GM19351 (cell line): ENCODE measurements around the gene ZEB2.

Source experiments
- ATAC-seq: cut with Tn5 transposase; IDR thresholded peaks from one replicate; pipeline ENCODE4 v1.9.1; 2021; ENCODE audit warnings: mild to moderate bottlenecking, moderate library complexity; ENCODE audit not compliant: unreplicated experiment

Gene ZEB2

GRCh38 chr2:144519934-144520731, at the start of gene ZEB2:
Gene ZEB2 (minus strand): TSS chr2:144520119. CDS start chr2:144517350, 2,769 bp downstream.
- no peak for ATAC-seq

- ATAC-seq = no peak
Observed at GRCh38 chr2:144567745-144568144, 47.8 kb upstream of the ZEB2 start.

- no peak for ATAC-seq
Observed at GRCh38 chr2:144566448-144566847, 46.5 kb upstream of the ZEB2 start.

GRCh38 chr2:144560251-144560650, 40.3 kb upstream of the ZEB2 start:
- no peak for ATAC-seq

GRCh38 chr2:144559681-144560080, 39.8 kb upstream of the ZEB2 start:
- ATAC-seq = no peak

- no peak for ATAC-seq
Observed at GRCh38 chr2:144559242-144559641, 39.3 kb upstream of the ZEB2 start.

- ATAC-seq = no peak
Observed at GRCh38 chr2:144554492-144555210, 34.7 kb upstream of the ZEB2 start.

GRCh38 chr2:144553379-144553778, 33.5 kb upstream of the ZEB2 start:
- ATAC-seq = no peak

- ATAC-seq = no peak
Observed at GRCh38 chr2:144552821-144553220, 32.9 kb upstream of the ZEB2 start.

- ATAC-seq = no peak
Observed at GRCh38 chr2:144550911-144551310, 31.0 kb upstream of the ZEB2 start.

GRCh38 chr2:144550084-144550483, 30.2 kb upstream of the ZEB2 start:
- no peak for ATAC-seq

- ATAC-seq = peak; percentile 79
Observed at GRCh38 chr2:144548532-144549191, 28.7 kb upstream of the ZEB2 start.

- ATAC-seq = no peak
Observed at GRCh38 chr2:144548088-144548487, 28.2 kb upstream of the ZEB2 start.

- no peak for ATAC-seq
Observed at GRCh38 chr2:144547494-144547893, 27.6 kb upstream of the ZEB2 start.

- ATAC-seq = no peak
Observed at GRCh38 chr2:144546933-144547332, 27.0 kb upstream of the ZEB2 start.

GRCh38 chr2:144545787-144546186, 25.9 kb upstream of the ZEB2 start:
- no peak for ATAC-seq

- no peak for ATAC-seq
Observed at GRCh38 chr2:144544053-144544452, 24.1 kb upstream of the ZEB2 start.

- ATAC-seq = no peak
Observed at GRCh38 chr2:144541396-144541795, 21.5 kb upstream of the ZEB2 start.

- ATAC-seq = no peak
Observed at GRCh38 chr2:144539289-144539782, 19.4 kb upstream of the ZEB2 start.

- ATAC-seq = no peak
Observed at GRCh38 chr2:144535300-144535699, 15.4 kb upstream of the ZEB2 start.

- no peak for ATAC-seq
Observed at GRCh38 chr2:144533221-144533620, 13.3 kb upstream of the ZEB2 start.

- ATAC-seq = no peak
Observed at GRCh38 chr2:144530596-144530995, 10.7 kb upstream of the ZEB2 start.
